NCI-H128 (cell line): ENCODE data around the gene EIF5A.

Experiments
- DNase-seq: peaks from one replicate; lab custom pipeline; 2025; ENCODE audit not compliant: unreplicated experiment; lab: John Stamatoyannopoulos, UW

EIF5A gene

GRCh38 chr17:7306911-7307685 is at the start of gene EIF5A:
Gene EIF5A (plus strand): TSS chr17:7307628. CDS start chr17:7309636, 2,008 bp downstream.
- peak; percentile 98 for DNase-seq

GRCh38 chr17:7258731-7259554 is 48.5 kb upstream of the EIF5A start:
- no peak for DNase-seq

- no peak for DNase-seq
Observed at GRCh38 chr17:7259555-7259889, 47.9 kb upstream of the EIF5A start.

GRCh38 chr17:7260151-7260550 is 47.3 kb upstream of the EIF5A start:
- no peak for DNase-seq

GRCh38 chr17:7260651-7261378 is 46.6 kb upstream of the EIF5A start:
- DNase-seq = no peak

- DNase-seq = no peak
Observed at GRCh38 chr17:7261379-7262191, 45.8 kb upstream of the EIF5A start.

GRCh38 chr17:7262192-7262934 is 45.1 kb upstream of the EIF5A start, which contains the start of gene CLDN7:
Gene CLDN7 (minus strand): TSS chr17:7262478. CDS start chr17:7262043, 435 bp downstream.
- DNase-seq = peak; percentile 56

GRCh38 chr17:7262935-7263800 is 44.3 kb upstream of the EIF5A start:
- no peak for DNase-seq

GRCh38 chr17:7263801-7264078 is 43.7 kb upstream of the EIF5A start:
- DNase-seq = no peak

GRCh38 chr17:7266784-7267183 is 40.6 kb upstream of the EIF5A start:
- no peak for DNase-seq

GRCh38 chr17:7279448-7279847 is 28.0 kb upstream of the EIF5A start:
- DNase-seq = no peak

GRCh38 chr17:7280519-7281073 is 26.8 kb upstream of the EIF5A start:
- DNase-seq = peak; percentile 58

- peak; percentile 83 for DNase-seq
Observed at GRCh38 chr17:7281074-7281952, 26.1 kb upstream of the EIF5A start, which contains the start of gene SLC2A4. Gene SLC2A4 (plus strand): TSS chr17:7281718. CDS start chr17:7281935, 217 bp downstream.

- DNase-seq = no peak
Observed at GRCh38 chr17:7281953-7282751, 25.3 kb upstream of the EIF5A start.

- no peak for DNase-seq
Observed at GRCh38 chr17:7282752-7283321, 24.6 kb upstream of the EIF5A start.

- DNase-seq = no peak
Observed at GRCh38 chr17:7283471-7284216, 23.8 kb upstream of the EIF5A start.
